Measurements from ENCODE around the gene TMEFF1.

- TF ChIP-seq CTCF (IDR thresholded peaks at IDR 0.05; ENCODE audit: insufficient read depth, low read length, poor library complexity, severe bottlenecking), result no peak
- no peak for TF ChIP-seq EZH2phosphoT487 (conservative IDR thresholded peaks at IDR 0.05; ENCODE audit: low read length)
These were observed 7.7 kb upstream of the TMEFF1 start for GRCh38 chr9:100465274-100465673.

Measured in SU-DHL-6 (cell line).